ENCODE data around the gene ST3GAL2. TPM values are rescaled to one million over a fixed set of nuclear protein-coding genes. Genes with fewer than 3 reads are reported as not detected.
A peak's percentile ranks its signal among the peaks of the same experiment; 100 is the strongest.

Gene ST3GAL2
- total and polyA plus RNA-seq, 2 donors (not counting 1 experiment from before 2014, with no cell fraction given), result 18.2 to 71.3 TPM

DNA sequence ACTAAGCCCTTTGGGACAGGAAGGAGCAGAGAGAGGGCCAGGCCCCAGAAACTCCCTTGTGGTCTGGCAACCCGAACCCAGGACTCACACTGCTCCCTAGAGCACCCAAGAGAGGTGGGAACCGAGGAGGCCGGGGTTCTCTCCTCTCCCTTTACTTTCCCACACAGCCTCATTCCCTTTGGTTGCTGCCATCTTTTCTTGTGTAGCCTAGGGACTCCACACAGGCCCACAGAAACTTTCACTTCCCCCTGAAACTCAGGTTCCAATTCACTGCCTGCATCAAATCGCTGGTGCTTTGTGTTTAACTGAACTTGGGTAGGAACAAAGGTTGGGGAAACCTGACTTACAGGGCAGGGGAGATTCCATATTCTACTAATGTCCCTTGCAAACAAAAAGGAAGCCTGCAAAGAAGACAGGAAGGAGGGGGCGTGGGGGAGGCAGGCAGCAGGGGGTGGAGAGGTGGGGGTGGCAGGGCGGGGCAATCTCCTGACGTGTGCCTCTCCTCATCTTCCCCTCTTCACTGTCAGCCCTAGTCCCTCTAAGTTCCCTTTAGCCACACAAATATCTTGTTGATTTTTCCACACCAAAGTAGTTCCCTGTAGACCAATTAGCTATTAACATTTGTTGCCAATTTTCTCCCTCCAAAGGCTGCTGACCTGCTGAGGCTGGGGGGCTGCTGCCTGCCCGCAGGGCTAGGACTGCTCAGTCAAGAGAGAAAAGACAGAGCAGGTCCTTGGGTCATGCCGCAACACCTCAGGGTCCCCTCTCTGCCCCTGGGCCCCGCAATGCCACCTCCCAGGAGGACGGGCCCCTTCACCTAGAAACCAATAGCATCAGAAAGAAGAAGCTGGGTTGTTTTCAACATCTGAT lies 8.0 kb downstream of the ST3GAL2 start:
- H3K4me1 ChIP-seq (ENCODE audit: control insufficient read depth in 2 of 2, insufficient read depth in 2 of 2, low read length in 2 of 2), result peaks cover 70 to 76% of the 10 kb centered on the region in 2 donors
- peak; percentile 95 for DNase-seq
- no peaks in the 10 kb centered on the region for H3K9me3 Mint-ChIP-seq (ENCODE audit: insufficient read depth)
- POLR2A ChIA-PET, result interaction anchor here (0.7 to 2.9 kb wide), 11 partner anchors 8 to 51 kb away, joined by 3 to 19 read pairs (median 5); partner anchors contain the start of genes FCSK and ST3GAL2
- H3K4me2 ChIP-seq (replicated peaks; ENCODE audit: low read depth, low read length, poor library complexity, severe bottlenecking), result peak overlapping the region; percentile 81
- no peak for TF ChIP-seq EZH2 (IDR thresholded peaks at IDR 0.05; ENCODE audit: borderline replicate concordance, insufficient read depth, low read depth, low read length, poor library complexity, severe bottlenecking)
- peak overlapping the region; percentile 60 for H3K9ac ChIP-seq (ENCODE audit: low read length)
- 7% methylated on average over 5 of the region's 11 CpGs for WGBS (ENCODE audit: insufficient coverage)
- H3K27me3 ChIP-seq (replicated peaks in 1 of 4; ENCODE audit: control extremely low read depth in 1 of 4, control insufficient read depth in 3 of 4, insufficient read depth in 4 of 4, low read length in 3 of 4), result no peaks in the 10 kb centered on the region
- H4K20me1 ChIP-seq (ENCODE audit: control insufficient read depth, insufficient read depth, low read length, poor library complexity, severe bottlenecking), result no peaks in the 10 kb centered on the region
- H3K27ac ChIP-seq (ENCODE audit: low read length in 2 of 2), result peak overlapping the region; percentile 99 to 100
- H3K4me1 Mint-ChIP-seq, result peaks cover 75% of the 10 kb centered on the region
- CTCF ChIA-PET, result interaction anchor here (0.7 to 1.7 kb wide), 10 partner anchors 12 to 51 kb away, joined by 3 to 6 read pairs (median 4); no protein-coding TSS in a partner anchor
- intact Hi-C loops (cut with micrococcal nuclease), result loop anchor here (1.0 to 2.0 kb wide), 7 partner anchors 8 to 142 kb away; partner anchors contain the start of genes AARS1, COG4, FCSK and SF3B3
- peak; percentile 74 for ATAC-seq (ENCODE audit: low read depth)
- H3K79me2 ChIP-seq (ENCODE audit: control insufficient read depth, insufficient read depth, low read length), result peaks cover 54% of the 10 kb centered on the region
- H3K27ac Mint-ChIP-seq, result peak overlapping the region; percentile 98
- peak overlapping the region; percentile 80 for H3K4me3 Mint-ChIP-seq
- H3K27me3 Mint-ChIP-seq, result no peaks in the 10 kb centered on the region
- H3K36me3 ChIP-seq (replicated peaks in 1 of 2; ENCODE audit: control extremely low read depth in 1 of 2, control insufficient read depth in 1 of 2, extremely low read depth in 1 of 2, insufficient read depth in 2 of 2, low read length in 1 of 2), result peaks cover 0 to 2% of the 10 kb centered on the region in 2 experiments
- H3K4me3 ChIP-seq (ENCODE audit: control extremely low read depth in 1 of 5, extremely low read depth in 1 of 5, insufficient read depth in 1 of 5, low read depth in 2 of 5, low read length in 4 of 5), result peak overlapping the region in 3 of 5 experiments; percentile 19 to 51 (median 23)
- H2AFZ ChIP-seq (ENCODE audit: insufficient read depth, low read depth, low read length, poor library complexity, severe bottlenecking), result peak overlapping the region; percentile 61
- no peaks in the 10 kb centered on the region for H3K9me3 ChIP-seq (ENCODE audit: control extremely low read depth in 1 of 3, control insufficient read depth in 2 of 3, insufficient read depth in 1 of 3, low read length in 2 of 3)

DNA sequence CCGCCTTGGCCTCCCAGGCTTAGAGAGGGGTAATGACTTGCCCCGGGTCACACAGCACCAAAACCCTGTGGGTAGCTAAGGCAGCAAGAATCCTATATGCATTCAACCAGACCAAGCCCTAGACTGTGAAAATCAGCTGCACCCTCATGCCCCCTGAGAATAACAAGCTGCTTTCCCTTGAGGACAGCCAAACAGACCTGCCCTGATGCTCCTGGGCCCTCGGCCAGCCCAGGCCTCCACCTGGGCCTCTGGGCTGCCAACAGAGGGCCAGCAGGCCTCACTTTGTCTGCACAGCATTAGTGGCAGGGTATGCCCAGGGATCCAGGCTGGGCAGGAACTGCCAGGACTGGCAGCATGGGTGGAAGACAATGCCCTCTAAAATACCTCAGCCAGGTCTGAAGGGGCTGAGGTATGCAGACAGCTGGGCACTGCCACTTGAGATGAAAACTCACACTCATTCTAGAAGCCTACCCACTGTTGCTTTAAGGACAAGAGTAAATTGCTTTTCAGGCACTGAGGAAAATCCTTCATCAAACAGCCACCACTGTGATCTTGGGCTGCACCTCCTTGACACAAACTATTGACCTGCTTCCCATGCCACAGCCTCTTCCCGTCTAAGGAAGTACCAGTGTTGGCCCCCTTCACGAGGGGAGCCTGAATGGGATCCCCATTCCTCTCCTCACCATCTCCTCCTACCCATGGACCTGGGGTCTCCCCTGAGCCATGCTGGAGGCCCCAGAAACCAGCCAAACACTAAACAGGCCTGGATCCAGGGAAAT lies 8.8 kb downstream of the ST3GAL2 start:
- DNase-seq (peak; percentile 69), ATAC-seq (ENCODE audit: low read depth) (peak; percentile 48)
- H3K36me3 ChIP-seq (replicated peaks in 1 of 2; ENCODE audit: control extremely low read depth in 1 of 2, control insufficient read depth in 1 of 2, extremely low read depth in 1 of 2, insufficient read depth in 2 of 2, low read length in 1 of 2), result peaks cover 0 to 2% of the 10 kb centered on the region in 2 experiments
- peak overlapping the region; percentile 91 to 100 for H3K27ac ChIP-seq (ENCODE audit: low read length in 2 of 2)
- no peaks in the 10 kb centered on the region for H3K27me3 ChIP-seq (replicated peaks in 1 of 4; ENCODE audit: control extremely low read depth in 1 of 4, control insufficient read depth in 3 of 4, insufficient read depth in 4 of 4, low read length in 3 of 4)
- H3K4me1 ChIP-seq (ENCODE audit: control insufficient read depth in 2 of 2, insufficient read depth in 2 of 2, low read length in 2 of 2), result peaks cover 69 to 74% of the 10 kb centered on the region in 2 donors
- peak overlapping the region in 1 of 5 experiments; percentile 7 for H3K4me3 ChIP-seq (ENCODE audit: control extremely low read depth in 1 of 5, extremely low read depth in 1 of 5, insufficient read depth in 1 of 5, low read depth in 2 of 5, low read length in 4 of 5)
- H3K9ac ChIP-seq (ENCODE audit: low read length), result no peak overlapping the region
- Mint-ChIP-seq H3K4me1 (peaks cover 73% of the 10 kb centered on the region), H3K27me3 (no peaks in the 10 kb centered on the region), H3K9me3 (ENCODE audit: insufficient read depth) (no peaks in the 10 kb centered on the region), H3K27ac (peak overlapping the region; percentile 98), H3K4me3 (peak overlapping the region; percentile 80)
- H3K79me2 ChIP-seq (ENCODE audit: control insufficient read depth, insufficient read depth, low read length), result peaks cover 55% of the 10 kb centered on the region
- no peak for TF ChIP-seq EZH2 (IDR thresholded peaks at IDR 0.05; ENCODE audit: borderline replicate concordance, insufficient read depth, low read depth, low read length, poor library complexity, severe bottlenecking)
- TF ChIP-seq, protein P1, sequence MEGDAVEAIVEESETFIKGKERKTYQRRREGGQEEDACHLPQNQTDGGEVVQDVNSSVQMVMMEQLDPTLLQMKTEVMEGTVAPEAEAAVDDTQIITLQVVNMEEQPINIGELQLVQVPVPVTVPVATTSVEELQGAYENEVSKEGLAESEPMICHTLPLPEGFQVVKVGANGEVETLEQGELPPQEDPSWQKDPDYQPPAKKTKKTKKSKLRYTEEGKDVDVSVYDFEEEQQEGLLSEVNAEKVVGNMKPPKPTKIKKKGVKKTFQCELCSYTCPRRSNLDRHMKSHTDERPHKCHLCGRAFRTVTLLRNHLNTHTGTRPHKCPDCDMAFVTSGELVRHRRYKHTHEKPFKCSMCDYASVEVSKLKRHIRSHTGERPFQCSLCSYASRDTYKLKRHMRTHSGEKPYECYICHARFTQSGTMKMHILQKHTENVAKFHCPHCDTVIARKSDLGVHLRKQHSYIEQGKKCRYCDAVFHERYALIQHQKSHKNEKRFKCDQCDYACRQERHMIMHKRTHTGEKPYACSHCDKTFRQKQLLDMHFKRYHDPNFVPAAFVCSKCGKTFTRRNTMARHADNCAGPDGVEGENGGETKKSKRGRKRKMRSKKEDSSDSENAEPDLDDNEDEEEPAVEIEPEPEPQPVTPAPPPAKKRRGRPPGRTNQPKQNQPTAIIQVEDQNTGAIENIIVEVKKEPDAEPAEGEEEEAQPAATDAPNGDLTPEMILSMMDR (IDR thresholded peaks at IDR 0.05), result no peak
- intact Hi-C loops (cut with micrococcal nuclease), result loop anchor here (1.0 to 2.0 kb wide), 7 partner anchors 9 to 141 kb away; partner anchors contain the start of genes AARS1, COG4, FCSK and SF3B3
- no peaks in the 10 kb centered on the region for H4K20me1 ChIP-seq (ENCODE audit: control insufficient read depth, insufficient read depth, low read length, poor library complexity, severe bottlenecking)
- WGBS (ENCODE audit: insufficient coverage), result 29% methylated on average over 5 of the region's 5 CpGs
- no peak overlapping the region for H2AFZ ChIP-seq (ENCODE audit: insufficient read depth, low read depth, low read length, poor library complexity, severe bottlenecking)
- ChIA-PET POLR2A (interaction anchor here (0.6 to 2.9 kb wide), 10 partner anchors 8 to 93 kb away, joined by 3 to 19 read pairs (median 6); partner anchors contain the start of genes COG4, FCSK, SF3B3 and ST3GAL2), CTCF (interaction anchor here (0.8 to 1.7 kb wide), 5 partner anchors 11 to 49 kb away, joined by 3 to 5 read pairs (median 4); no protein-coding TSS in a partner anchor)
- H3K4me2 ChIP-seq (replicated peaks; ENCODE audit: low read depth, low read length, poor library complexity, severe bottlenecking), result peak overlapping the region; percentile 64
- H3K9me3 ChIP-seq (ENCODE audit: control extremely low read depth in 1 of 3, control insufficient read depth in 2 of 3, insufficient read depth in 1 of 3, low read length in 2 of 3), result no peaks in the 10 kb centered on the region

Measured in B cell (primary cell).